ENCODE measurements around the gene TNPO2.
"Not testable (repeated sequence)": the region's sequence is repeated elsewhere in the genome, so short reads cannot be mapped to it uniquely, and the experiment has no call there.

Gene TNPO2

DNA sequence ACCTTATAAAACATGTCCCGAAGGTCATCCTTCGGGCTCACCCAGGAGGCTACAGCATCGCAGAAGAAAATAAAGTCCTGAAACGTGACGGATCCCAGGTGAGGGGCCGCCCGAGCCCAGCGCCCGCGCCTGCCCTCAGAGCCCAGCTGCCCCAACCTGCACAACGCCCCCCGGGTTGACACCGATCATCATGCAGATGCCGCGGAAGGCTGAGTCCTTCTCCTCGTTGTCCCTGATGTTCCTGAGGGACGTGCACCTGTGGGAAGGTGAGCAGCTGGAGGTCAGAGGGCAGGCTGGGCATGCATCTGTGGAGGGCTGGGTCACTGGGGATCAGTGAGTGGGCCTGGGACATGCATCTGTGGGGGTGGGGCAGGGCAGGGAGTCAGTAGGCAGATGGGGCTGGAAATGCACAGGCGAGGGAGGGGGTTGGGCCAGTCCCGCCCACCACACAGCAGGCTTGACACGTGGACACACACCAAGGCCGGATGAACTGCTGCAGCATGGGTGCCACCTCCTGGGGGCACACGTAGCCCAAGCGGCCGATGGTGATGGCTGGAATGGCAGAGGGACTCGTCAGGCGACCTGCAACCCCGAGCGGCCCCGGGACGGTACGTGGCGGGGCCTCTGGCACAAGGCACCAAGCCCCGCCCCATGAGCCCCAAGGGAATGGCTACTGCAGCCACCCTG, 22.0 kb downstream of the TNPO2 start:
- ChIA-PET POLR2A (no interaction called here), CTCF (no interaction called here)
- no peak for DNase-seq (ENCODE audit: extremely low spot score)
- TF ChIP-seq, protein P1, sequence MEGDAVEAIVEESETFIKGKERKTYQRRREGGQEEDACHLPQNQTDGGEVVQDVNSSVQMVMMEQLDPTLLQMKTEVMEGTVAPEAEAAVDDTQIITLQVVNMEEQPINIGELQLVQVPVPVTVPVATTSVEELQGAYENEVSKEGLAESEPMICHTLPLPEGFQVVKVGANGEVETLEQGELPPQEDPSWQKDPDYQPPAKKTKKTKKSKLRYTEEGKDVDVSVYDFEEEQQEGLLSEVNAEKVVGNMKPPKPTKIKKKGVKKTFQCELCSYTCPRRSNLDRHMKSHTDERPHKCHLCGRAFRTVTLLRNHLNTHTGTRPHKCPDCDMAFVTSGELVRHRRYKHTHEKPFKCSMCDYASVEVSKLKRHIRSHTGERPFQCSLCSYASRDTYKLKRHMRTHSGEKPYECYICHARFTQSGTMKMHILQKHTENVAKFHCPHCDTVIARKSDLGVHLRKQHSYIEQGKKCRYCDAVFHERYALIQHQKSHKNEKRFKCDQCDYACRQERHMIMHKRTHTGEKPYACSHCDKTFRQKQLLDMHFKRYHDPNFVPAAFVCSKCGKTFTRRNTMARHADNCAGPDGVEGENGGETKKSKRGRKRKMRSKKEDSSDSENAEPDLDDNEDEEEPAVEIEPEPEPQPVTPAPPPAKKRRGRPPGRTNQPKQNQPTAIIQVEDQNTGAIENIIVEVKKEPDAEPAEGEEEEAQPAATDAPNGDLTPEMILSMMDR (IDR thresholded peaks at IDR 0.05; ENCODE audit: control extremely low read depth, extremely low read depth, low read depth, missing control alignments): no peak

DNA sequence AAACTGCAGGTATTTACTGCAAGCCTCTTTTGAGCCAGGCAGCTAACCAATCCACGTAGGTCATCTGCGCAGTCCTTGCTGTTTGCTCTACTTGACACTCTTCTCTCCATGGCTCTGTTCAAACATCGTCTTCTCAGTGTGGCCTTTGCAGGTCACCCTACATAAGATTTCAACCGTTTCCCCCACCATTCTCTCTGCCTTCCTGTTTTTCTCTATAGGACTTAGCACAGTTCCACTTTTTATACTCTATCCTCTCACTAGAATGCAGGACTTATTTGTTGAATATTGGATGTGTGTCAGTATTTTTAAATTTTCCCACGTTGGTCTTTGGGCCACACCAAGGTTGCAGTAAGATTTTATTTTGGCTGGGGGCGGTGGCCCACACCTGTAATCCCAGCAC, 25.6 kb downstream of the TNPO2 start:
- ChIA-PET POLR2A (no interaction called here), CTCF (interaction anchor here (1.0 kb wide), 2 partner anchors 26 to 27 kb away, joined by 3 read pairs; no protein-coding TSS in a partner anchor)
- DNase-seq (ENCODE audit: extremely low spot score): no peak
- TF ChIP-seq, protein P1 (IDR thresholded peaks at IDR 0.05; ENCODE audit: control extremely low read depth, extremely low read depth, low read depth, missing control alignments): no peak

GRCh38 chr19:12697425-12697824, 26.3 kb downstream of the TNPO2 start:
- POLR2A ChIA-PET: interaction anchor here (0.5 kb wide), 1 partner anchor 15 kb away, joined by 5 read pairs; no protein-coding TSS in a partner anchor
- not testable (repeated sequence) for DNase-seq (ENCODE audit: extremely low spot score)
- CTCF ChIA-PET: interaction anchor here (1.0 kb wide), 1 partner anchor 26 kb away, joined by 3 read pairs; no protein-coding TSS in a partner anchor

DNA sequence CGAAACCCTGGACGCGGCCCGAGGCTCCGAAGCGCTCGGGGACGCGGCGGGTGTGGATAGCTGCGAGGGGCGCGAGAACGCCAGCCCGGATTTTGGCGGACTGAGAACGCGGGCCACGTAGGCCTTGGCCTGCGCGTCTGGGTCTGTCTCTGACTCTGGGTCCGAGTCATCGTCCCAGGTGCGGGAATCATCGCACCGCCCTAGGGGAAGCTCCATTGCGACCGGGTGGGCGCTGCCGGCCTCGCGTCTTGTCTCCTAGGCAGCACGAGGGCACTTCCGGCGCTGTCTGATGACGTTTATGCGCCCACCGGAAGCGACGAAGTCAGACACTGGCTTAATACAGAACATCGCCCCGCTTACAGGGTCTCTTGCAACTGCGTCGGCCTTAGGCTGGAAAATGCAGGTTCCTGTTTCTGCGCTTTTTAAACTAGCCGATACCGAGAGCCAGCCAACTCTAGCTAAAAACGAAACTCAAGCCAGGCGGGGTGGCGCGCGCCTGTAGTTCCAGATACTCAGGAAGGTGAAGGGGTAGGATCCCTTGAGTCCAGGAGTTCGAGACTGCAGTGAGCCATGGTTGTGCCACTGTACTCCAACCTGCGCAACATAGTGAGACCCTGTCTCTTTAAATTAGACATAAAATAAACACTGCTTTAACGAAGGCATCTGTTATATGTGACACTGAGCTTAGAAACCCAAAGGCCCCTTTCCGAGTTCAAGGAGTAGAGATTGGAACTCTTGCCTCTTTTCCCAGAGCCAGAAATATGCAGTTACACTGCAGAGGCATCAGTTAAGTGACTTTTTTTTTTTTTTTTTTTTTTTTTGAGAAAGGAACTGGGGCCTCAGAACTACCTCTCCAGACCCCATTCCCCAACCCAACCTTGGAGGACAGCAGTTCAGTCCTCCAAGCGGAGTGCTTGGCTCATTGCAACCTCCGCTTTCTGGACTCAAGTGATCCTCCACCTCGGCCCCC, 27.1 kb downstream of the TNPO2 start, which contains the start of gene FBXW9:
Gene FBXW9 (minus strand): TSS at position 266 of the 970 bp plus-strand sequence. CDS start 50 bp downstream, at position 216.
- ChIA-PET CTCF (interaction anchor here (1.1 to 2.0 kb wide), 2 partner anchors 11 to 122 kb away, joined by 3 to 6 read pairs; no protein-coding TSS in a partner anchor), POLR2A (interaction anchor here (0.8 to 1.8 kb wide), 2 partner anchors 11 to 83 kb away, joined by 3 to 17 read pairs; no protein-coding TSS in a partner anchor)
- peak; percentile 98 for DNase-seq (ENCODE audit: extremely low spot score)
- TF ChIP-seq, protein P1 (IDR thresholded peaks at IDR 0.05; ENCODE audit: control extremely low read depth, extremely low read depth, low read depth, missing control alignments): no peak

DNA sequence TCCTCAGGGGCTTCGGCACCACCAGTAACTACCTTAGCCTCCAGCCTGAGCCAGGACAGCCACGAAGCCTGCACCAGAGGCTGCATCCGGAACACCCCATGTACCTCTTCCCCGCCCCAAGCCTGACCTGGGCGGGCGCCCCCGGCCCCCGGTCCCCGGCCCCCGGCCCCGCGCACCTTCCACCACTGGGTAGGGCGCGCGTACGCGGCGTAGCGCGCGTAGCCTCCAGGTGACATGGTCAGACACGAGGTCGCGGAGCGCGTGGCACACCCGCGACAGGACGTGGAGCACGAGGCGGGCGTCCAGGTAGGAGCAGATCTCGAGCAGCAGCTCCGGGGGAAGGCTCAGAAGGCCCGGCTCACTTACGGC, 27.8 kb downstream of the TNPO2 start:
- TF ChIP-seq, protein P1 (IDR thresholded peaks at IDR 0.05; ENCODE audit: control extremely low read depth, extremely low read depth, low read depth, missing control alignments): no peak
- DNase-seq (ENCODE audit: extremely low spot score): no peak
- ChIA-PET POLR2A (interaction anchor here (0.8 to 1.8 kb wide), 2 partner anchors 10 to 82 kb away, joined by 3 to 17 read pairs; no protein-coding TSS in a partner anchor), CTCF (interaction anchor here (1.1 to 2.0 kb wide), 3 partner anchors 10 to 122 kb away, joined by 3 to 6 read pairs (median 3); no protein-coding TSS in a partner anchor)

- no peak for DNase-seq (ENCODE audit: extremely low spot score)
- TF ChIP-seq, protein P1 (IDR thresholded peaks at IDR 0.05; ENCODE audit: control extremely low read depth, extremely low read depth, low read depth, missing control alignments): no peak
- ChIA-PET CTCF (interaction anchor here (1.0 to 2.0 kb wide), 3 partner anchors 10 to 101 kb away, joined by 3 to 6 read pairs (median 4); no protein-coding TSS in a partner anchor), POLR2A (interaction anchor here (1.8 kb wide), 1 partner anchor 10 kb away, joined by 17 read pairs; no protein-coding TSS in a partner anchor)
Measured at GRCh38 chr19:12695514-12695913, 28.2 kb downstream of the TNPO2 start.
